ENCODE data around the gene NOS1AP. TPM values are rescaled to one million over a fixed set of nuclear protein-coding genes. Genes with fewer than 3 reads are reported as not detected.

The NOS1AP gene
- total and polyA plus RNA-seq, 2 experiments from 2014 or later: 5.8 to 6.6 TPM

GRCh38 chr1:162297208-162297607 is 227.7 kb downstream of the NOS1AP start (continued):
- TF ChIP-seq, protein P1, sequence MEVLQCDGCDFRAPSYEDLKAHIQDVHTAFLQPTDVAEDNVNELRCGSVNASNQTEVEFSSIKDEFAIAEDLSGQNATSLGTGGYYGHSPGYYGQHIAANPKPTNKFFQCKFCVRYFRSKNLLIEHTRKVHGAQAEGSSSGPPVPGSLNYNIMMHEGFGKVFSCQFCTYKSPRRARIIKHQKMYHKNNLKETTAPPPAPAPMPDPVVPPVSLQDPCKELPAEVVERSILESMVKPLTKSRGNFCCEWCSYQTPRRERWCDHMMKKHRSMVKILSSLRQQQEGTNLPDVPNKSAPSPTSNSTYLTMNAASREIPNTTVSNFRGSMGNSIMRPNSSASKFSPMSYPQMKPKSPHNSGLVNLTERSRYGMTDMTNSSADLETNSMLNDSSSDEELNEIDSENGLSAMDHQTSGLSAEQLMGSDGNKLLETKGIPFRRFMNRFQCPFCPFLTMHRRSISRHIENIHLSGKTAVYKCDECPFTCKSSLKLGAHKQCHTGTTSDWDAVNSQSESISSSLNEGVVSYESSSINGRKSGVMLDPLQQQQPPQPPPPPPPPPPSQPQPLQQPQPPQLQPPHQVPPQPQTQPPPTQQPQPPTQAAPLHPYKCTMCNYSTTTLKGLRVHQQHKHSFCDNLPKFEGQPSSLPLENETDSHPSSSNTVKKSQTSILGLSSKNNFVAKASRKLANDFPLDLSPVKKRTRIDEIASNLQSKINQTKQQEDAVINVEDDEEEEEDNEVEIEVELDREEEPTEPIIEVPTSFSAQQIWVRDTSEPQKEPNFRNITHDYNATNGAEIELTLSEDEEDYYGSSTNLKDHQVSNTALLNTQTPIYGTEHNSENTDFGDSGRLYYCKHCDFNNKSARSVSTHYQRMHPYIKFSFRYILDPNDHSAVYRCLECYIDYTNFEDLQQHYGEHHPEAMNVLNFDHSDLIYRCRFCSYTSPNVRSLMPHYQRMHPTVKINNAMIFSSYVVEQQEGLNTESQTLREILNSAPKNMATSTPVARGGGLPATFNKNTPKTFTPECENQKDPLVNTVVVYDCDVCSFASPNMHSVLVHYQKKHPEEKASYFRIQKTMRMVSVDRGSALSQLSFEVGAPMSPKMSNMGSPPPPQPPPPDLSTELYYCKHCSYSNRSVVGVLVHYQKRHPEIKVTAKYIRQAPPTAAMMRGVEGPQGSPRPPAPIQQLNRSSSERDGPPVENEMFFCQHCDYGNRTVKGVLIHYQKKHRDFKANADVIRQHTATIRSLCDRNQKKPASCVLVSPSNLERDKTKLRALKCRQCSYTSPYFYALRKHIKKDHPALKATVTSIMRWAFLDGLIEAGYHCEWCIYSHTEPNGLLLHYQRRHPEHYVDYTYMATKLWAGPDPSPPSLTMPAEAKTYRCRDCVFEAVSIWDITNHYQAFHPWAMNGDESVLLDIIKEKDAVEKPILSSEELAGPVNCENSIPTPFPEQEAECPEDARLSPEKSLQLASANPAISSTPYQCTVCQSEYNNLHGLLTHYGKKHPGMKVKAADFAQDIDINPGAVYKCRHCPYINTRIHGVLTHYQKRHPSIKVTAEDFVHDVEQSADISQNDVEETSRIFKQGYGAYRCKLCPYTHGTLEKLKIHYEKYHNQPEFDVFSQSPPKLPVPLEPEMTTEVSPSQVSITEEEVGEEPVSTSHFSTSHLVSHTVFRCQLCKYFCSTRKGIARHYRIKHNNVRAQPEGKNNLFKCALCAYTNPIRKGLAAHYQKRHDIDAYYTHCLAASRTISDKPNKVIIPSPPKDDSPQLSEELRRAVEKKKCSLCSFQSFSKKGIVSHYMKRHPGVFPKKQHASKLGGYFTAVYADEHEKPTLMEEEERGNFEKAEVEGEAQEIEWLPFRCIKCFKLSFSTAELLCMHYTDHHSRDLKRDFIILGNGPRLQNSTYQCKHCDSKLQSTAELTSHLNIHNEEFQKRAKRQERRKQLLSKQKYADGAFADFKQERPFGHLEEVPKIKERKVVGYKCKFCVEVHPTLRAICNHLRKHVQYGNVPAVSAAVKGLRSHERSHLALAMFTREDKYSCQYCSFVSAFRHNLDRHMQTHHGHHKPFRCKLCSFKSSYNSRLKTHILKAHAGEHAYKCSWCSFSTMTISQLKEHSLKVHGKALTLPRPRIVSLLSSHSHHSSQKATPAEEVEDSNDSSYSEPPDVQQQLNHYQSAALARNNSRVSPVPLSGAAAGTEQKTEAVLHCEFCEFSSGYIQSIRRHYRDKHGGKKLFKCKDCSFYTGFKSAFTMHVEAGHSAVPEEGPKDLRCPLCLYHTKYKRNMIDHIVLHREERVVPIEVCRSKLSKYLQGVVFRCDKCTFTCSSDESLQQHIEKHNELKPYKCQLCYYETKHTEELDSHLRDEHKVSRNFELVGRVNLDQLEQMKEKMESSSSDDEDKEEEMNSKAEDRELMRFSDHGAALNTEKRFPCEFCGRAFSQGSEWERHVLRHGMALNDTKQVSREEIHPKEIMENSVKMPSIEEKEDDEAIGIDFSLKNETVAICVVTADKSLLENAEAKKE (CRISPR knock-in tag; IDR thresholded peaks at IDR 0.05): no peak
- no peak for TF ChIP-seq ZNF114 (CRISPR knock-in tag; IDR thresholded peaks at IDR 0.05)
- no peak for TF ChIP-seq STAT1 (IDR thresholded peaks at IDR 0.05; ENCODE audit: unreplicated experiment)
- TF ChIP-seq JUNB (IDR thresholded peaks at IDR 0.05; ENCODE audit: unreplicated experiment): no peak
- TF ChIP-seq EZH2phosphoT487 (IDR thresholded peaks at IDR 0.05; ENCODE audit: unreplicated experiment): no peak
- TF ChIP-seq ETS1 (IDR thresholded peaks at IDR 0.05): no peak
- no peak for TF ChIP-seq POLR2AphosphoS5 (IDR thresholded peaks at IDR 0.05; ENCODE audit: low read depth)
- TF ChIP-seq CREB1 (CRISPR knock-in tag; IDR thresholded peaks at IDR 0.05; ENCODE audit: low read depth): no peak

DNA sequence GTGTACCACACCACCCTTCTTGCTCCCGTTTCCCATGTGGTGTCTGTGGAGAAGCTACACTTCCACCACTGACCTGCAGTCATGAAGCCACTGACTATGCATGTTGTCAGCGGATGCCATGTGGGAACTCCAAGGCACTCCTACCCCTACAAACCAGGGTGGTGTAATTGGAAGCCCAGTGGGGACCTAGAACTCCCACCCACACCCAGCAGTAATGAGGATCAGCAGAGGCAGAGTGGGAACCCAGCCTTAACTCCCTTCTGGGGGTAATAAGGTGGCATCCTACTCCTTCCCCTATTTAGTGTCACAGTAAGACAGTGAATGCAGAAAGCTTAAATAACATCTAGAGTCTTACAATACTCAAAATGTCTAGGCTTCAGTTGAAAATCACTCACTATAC is 228.8 kb downstream of the NOS1AP start:
- H3K9me2 ChIP-seq (ENCODE audit: insufficient read depth): no peaks in the 10 kb centered on the region
- H3K36me3 Mint-ChIP-seq (ENCODE audit: low read depth): peaks cover 5% of the 10 kb centered on the region; the same call in 2 of the 3 replicates
- H3K4me2 ChIP-seq: no peak overlapping the region
- H4K20me1 ChIP-seq (replicated peaks; ENCODE audit: insufficient read depth): no peaks in the 10 kb centered on the region
- H3K4me1 Mint-ChIP-seq: peaks cover 36% of the 10 kb centered on the region
- peaks cover 11% of the 10 kb centered on the region; the same call in 1 of the 2 replicates for H3K4me1 ChIP-seq (ENCODE audit: insufficient read depth)
- no peak overlapping the region for H3K4me3 Mint-ChIP-seq
- DNase-seq (ENCODE audit: low spot score): no peak
- no peak overlapping the region for H3K27ac Mint-ChIP-seq
- H3K9me3 Mint-ChIP-seq: no peaks in the 10 kb centered on the region
- no peak overlapping the region for H3K4me3 ChIP-seq
- H3K27me3 Mint-ChIP-seq (ENCODE audit: insufficient read depth, low read depth, poor library complexity): no peaks in the 10 kb centered on the region
- H3F3A ChIP-seq (replicated peaks; ENCODE audit: low read depth): no peaks in the 10 kb centered on the region
- H3K27ac ChIP-seq (ENCODE audit: low read depth): no peak overlapping the region
- no peak for ATAC-seq
- no peaks in the 10 kb centered on the region for H3K79me2 ChIP-seq (replicated peaks; ENCODE audit: insufficient read depth)
- H3K36me3 ChIP-seq (ENCODE audit: insufficient read depth): no peaks in the 10 kb centered on the region
- no peak overlapping the region for H2AFZ ChIP-seq
- no peaks in the 10 kb centered on the region for H3K27me3 ChIP-seq (ENCODE audit: insufficient read depth)
- TF ChIP-seq, protein P1 (CRISPR knock-in tag; IDR thresholded peaks at IDR 0.05): no peak
- TF ChIP-seq POLR2AphosphoS5 (IDR thresholded peaks at IDR 0.05; ENCODE audit: low read depth): no peak
